Adrenal gland (tissue), 5 donors: Measurements from ENCODE around the gene ZC2HC1B.

ENCODE experiments used
- POLR2A ChIP-seq, 2 donors: fragments of 450-650 bp; IDR thresholded peaks; one replicate each; pipeline ENCODE4 v1.6.1; 2017; ENCODE audit warnings: antibody characterized with exemption in 2 of 2, mild to moderate bottlenecking in 2 of 2, moderate library complexity in 1 of 2
- TF ChIP-seq, protein P1 (sequence below), 6 experiments: fragments of 450-650 bp in 4 of 6; fragments of 200-600 bp in 2 of 6; sonication (generic) in 1 of 6; IDR thresholded peaks; 1 replicate in 5 of 6; 2 replicates in 1 of 6; pipeline versions ENCODE4 v1.5.1 to v1.8.0; 2016 to 2021; ENCODE audit warnings: antibody characterized with exemption in 6 of 6, mild to moderate bottlenecking in 2 of 6, moderate library complexity in 1 of 6
- donor health status: DM: no; HTN: no; CAD: no.

GRCh38 chr6:143877584-143878271 lies 13.5 kb downstream of the ZC2HC1B start:
- no peak for TF ChIP-seq POLR2A (IDR thresholded peaks at IDR 0.05)
- TF ChIP-seq, protein P1, sequence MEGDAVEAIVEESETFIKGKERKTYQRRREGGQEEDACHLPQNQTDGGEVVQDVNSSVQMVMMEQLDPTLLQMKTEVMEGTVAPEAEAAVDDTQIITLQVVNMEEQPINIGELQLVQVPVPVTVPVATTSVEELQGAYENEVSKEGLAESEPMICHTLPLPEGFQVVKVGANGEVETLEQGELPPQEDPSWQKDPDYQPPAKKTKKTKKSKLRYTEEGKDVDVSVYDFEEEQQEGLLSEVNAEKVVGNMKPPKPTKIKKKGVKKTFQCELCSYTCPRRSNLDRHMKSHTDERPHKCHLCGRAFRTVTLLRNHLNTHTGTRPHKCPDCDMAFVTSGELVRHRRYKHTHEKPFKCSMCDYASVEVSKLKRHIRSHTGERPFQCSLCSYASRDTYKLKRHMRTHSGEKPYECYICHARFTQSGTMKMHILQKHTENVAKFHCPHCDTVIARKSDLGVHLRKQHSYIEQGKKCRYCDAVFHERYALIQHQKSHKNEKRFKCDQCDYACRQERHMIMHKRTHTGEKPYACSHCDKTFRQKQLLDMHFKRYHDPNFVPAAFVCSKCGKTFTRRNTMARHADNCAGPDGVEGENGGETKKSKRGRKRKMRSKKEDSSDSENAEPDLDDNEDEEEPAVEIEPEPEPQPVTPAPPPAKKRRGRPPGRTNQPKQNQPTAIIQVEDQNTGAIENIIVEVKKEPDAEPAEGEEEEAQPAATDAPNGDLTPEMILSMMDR (IDR thresholded peaks at IDR 0.05), result no peak
